Left renal pelvis (tissue), 4 donors: Measurements from ENCODE around the gene INO80D. TPM values are rescaled to one million over a fixed set of nuclear protein-coding genes. Genes with fewer than 3 reads are reported as not detected.
A peak's percentile ranks its signal among the peaks of the same experiment; 100 is the strongest.
"Not testable (repeated sequence)": the region's sequence is repeated elsewhere in the genome, so short reads cannot be mapped to it uniquely, and the experiment has no call there.

ENCODE experiments used
- DNase-seq, 4 donors: peaks; one replicate each; pipeline ENCODE4 v3.0.0-alpha.2; 2013; ENCODE audit warnings: low read depth in 4 of 4, low spot score in 3 of 4
- polyA plus RNA-seq, 4 donors: library from polyadenylated mRNA; unstranded; fragments of 120-200 nt; gene quantifications; one replicate each; pipeline ENCODE4 v1.2.1, GENCODE V29; 2013; ENCODE audit not compliant: insufficient read length in 4 of 4

Gene INO80D
- polyA plus RNA-seq, 4 donors: 7.9 to 11.2 (median 10.7) TPM

DNA sequence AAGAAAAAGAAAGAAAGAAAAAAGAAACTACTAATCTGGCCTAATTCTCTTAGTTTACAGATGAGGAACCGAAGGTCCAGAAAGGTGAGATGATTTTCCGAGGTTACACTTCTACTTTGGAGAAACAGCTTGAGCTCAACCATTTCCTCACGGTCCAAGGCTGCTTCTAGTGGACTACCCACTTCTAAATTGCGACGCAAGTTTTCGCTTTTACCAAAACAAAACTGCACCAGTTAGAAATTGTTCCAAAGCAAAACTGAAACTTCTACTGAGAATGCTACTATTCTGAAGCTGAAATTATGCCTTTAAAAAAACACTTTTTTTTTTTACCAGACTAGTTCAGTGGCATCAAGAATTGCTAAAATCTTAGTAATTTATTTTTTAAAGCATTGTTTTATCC lies 101.6 kb downstream of the INO80D start:
- DNase-seq: no peak

DNA sequence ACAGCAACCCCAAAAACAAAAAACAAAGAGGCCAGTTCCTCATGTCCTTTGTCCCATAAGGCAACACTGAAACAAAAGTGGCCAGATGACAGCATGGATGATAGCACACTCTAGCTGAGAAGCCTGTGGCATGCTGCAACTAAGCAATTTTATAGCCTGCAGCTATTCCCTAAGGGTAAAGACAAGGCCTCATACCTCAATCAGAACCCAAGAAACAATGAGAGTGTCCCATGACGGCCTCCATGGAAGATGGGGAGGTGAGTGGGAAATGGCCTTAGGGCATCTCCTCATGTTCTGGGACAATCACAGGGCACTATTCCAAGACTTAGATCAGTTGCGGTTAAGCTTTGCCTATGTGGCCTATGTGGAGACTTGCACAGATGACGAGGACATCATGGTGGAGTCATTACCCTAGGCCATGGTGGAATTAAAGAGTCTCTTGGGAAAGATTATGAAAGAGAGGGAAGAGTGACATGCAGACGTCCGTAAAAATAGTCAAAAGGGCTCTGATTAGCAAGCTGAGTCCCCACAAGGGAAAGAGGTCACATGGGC lies 103.1 kb downstream of the INO80D start:
- no peak for DNase-seq

DNA sequence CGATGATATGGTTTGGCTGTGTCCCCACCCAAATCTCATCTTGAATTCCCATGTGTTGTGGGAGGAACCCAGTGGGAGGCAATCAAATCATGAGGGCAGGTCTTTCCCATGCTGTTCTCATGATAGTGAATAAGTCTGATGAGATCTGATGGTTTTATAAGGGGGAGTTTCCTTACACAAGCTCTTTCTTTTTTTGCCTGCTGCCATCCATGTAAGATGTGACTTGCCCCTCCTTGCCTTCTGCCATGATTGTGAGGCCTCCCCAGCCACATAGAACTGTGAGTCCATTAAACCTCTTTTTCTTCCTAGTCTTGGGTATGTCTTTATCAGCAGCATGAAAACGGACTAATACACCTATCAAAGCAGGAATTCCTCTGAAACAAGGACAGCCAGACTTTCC lies 107.2 kb downstream of the INO80D start:
- not testable (repeated sequence) for DNase-seq

DNA sequence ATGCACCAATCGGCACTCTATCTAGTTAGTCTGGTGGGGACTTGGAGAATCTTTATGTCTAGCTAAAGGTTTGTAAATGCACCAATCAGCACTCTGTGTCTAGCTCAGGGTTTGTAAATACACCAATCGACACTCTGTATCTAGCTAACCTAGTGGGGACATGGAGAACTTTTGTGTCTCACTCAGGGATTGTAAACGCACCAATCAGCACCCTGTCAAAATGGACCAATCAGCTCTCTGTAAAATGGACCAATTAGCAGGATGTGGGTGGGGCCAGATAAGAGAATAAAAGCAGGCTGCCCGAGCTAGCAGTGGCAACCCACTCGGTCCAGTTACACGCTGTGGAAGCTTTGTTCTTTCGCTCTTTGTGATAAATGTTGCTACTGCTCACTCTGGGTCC lies 108.3 kb downstream of the INO80D start:
- DNase-seq: not testable (repeated sequence)

DNA sequence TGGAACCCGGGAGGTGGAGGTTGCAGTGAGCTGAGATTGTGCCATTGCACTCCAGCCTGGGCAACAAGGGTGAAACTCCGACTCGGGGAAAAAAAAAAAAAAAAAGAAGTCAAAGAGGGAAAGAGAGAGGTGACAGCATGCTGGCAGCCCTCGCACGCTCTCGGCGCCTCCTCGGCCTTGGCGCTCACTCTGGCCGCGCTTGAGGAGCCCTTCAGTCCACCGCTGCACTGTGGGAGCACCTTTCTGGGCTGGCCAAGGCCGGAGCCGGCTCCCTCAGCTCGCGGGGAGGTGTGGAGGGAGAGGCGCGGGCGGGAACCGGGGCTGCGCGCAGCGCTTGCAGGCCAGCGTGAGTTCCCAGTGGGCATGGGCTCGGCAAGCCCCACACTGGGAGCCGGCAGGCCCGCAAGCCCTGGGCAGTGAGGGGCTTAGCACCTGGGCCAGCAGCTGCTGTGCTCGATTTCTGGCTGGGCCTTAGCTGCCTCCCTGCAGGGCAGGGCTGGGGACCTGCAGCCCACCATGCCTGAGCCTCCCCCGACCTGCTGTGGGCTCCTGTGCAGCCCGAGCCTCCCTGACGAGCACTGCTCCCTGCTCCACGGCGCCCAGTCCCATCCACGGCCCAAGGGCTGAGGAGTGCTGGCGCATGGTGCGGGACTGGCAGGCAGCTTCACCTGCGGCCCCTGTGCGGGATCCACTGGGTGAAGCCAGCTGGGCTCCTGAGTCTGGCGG lies 108.9 kb downstream of the INO80D start:
- not testable (repeated sequence) for DNase-seq

DNA sequence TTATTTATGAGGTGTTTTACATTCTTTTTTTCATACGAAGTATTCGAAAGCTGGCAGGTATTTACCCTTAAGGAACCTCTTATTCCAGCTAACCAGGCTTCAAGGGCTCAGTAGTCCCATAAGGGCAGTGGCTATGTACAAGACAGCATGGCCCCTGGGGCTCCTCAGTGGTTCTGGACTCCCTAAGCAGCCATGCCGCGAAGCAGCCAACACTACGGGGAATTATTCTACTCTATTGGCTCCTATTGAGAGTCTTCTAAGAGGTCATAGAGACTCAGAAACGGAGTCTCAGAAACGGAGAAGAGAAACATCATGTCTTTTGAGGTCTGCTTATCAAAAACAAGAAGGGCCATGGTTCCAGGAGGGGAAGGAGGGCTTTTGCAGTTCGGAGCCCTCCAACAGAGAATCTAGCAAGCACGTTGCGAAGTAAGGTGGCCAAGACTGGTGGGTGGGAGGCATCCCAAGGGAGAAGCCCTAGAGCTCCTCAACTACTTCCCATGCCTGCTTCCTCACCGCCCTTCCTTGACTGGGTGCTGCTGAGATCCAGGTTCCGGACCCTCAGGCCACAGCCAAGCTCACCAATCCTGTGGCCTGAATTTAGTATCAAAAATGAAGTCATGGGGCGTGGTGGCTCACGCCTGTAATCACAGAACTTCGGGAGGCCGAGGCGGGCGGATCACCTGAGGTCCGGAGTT lies 109.7 kb downstream of the INO80D start:
- no peak for DNase-seq

DNA sequence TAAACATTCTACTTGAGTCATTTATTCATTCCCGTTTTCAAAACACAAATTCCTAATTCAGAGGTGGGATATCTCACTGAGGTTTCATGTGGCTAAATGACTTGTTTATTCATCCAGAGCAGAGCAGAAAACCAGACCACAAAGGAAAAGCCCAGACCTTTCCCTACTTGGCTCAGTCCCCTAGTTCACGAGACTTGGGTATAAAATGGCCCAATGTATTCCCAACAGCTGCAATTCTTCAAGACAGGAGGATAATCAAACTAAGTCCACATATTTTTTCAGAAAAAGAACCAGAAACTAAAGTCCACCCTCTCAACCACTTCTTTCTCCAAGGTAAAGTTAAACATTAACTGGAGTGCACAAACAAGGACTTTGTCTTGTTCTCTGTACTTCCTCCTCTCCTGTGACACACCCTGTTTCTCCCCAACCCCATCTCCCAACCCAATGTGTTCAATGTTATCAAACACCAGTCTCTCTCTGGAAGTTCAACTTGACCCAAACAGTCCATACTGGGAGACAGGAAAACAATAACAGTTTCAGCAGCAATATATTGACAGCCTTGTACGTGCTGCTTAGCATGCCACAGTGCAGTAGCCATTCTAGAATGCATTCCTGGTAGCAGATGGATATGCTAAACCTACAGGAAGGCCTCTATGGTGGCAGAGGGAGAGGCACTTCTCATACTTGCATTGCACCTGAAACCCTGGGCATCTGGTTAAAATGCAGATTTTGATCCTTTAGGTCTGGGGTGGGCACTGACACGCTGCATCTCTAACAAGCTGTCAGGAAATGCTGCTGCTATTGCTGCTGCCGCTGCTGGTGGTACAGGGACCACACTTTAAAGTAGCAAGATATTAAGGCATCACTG lies 110.7 kb downstream of the INO80D start:
- DNase-seq: peak; percentile 41 to 55 (median 48)

DNA sequence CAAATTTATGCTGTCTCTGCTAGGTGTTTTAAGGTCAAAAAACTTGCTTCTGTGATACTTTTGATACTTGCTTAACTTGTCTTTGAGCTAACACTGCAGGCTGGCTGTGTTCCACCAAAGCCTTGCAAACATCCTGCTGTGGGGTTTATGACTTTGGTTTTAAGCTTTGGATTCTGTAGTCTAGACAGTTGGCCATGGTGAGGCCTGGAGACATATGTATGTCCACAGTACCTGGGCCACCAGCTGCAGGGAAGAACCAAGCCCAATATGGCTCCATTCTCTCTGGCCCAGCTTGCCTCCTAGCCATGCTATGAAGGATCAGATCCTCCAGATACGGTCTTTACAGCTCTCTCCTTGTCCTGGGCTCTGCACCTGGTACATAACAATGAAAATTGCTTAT lies 113.9 kb downstream of the INO80D start:
- no peak for DNase-seq

DNA sequence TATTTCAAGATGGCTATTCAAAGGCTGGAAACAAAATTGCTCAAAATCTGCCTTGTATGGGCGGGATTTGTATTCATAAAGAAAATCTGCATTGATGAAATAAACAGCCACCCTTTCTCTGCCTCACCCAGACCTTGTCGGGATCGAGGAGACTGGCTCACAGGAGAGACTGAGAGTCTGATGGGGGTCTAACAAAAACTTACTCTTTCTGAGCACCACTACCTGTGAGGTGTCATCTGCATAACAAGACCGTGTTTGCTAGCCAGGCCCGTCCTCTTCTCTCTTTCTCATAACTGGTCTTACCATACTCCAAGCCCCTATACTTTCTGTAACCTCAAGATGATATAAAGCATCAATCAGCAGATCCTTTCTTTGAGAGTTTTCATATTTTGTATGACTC lies 115.6 kb downstream of the INO80D start:
- no peak for DNase-seq

DNA sequence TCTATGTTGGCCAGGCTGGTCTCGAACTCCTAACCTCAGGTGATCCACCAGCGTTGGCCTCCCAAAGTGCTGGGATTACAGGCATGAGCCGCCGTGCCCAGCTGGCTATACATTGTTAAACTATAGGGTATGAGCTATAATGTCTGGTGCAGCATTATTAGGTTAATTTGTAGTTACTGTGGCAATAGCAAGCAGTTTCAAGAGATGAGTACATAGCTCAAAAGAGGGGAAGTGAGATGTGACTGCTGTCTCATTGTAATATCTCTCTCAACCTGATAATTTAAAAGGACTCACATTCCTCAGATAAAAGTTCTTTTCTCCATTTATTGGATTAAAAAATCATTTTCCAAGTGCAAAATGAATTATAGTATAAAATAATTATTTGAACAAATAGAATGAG lies 116.4 kb downstream of the INO80D start:
- no peak for DNase-seq

DNA sequence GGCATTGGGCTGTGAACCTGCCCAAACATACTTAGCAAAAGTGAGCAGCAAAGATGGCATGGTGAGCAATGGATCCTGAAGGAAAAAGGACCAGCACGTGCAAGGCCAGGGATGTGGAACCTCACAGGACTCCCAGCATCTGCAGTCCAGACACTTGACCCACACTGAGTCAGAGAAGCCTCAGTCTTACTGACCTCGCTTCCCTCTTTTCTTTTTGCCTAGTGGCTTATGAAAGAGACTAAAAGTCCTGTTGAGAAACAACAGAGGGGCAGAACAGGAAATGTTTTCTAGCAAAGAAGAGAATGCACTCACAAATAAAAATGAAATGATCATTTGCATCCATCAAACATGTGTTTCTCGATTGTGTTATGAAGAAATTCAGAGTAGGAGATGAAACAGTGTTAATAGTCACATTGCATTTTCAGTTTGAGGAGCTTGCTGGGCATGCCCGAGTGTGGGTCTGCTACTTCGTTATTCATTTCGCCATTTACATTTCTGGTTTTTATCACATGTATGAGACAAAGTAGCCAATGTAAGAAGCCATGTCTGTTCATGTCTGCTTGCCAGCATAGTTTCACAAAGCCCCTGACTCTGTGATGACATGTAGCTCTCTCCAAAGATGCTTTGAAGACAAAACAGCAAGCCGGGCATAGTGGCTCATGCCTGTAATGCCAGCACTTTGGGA lies 118.4 kb downstream of the INO80D start:
- DNase-seq: no peak

DNA sequence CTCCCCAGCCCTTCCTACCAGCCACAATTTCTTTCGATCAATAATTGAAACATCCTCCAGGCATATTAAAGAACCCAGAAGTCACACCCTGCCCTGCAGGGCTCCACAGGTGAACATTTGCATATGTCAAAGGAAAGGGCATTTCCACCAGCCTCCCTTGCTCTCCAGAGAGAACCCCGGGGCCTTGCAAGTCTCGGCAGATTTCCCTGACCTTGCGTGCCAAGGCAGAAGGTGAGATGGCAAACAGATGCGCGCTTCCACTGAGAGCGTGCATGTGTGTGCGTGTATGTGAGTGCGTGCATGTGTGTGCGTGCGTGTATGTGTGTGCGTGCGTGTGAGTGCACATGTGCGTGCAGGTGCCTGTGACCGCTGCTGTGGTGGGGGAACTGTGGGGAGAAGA lies 120.3 kb downstream of the INO80D start:
- DNase-seq: no peak

DNA sequence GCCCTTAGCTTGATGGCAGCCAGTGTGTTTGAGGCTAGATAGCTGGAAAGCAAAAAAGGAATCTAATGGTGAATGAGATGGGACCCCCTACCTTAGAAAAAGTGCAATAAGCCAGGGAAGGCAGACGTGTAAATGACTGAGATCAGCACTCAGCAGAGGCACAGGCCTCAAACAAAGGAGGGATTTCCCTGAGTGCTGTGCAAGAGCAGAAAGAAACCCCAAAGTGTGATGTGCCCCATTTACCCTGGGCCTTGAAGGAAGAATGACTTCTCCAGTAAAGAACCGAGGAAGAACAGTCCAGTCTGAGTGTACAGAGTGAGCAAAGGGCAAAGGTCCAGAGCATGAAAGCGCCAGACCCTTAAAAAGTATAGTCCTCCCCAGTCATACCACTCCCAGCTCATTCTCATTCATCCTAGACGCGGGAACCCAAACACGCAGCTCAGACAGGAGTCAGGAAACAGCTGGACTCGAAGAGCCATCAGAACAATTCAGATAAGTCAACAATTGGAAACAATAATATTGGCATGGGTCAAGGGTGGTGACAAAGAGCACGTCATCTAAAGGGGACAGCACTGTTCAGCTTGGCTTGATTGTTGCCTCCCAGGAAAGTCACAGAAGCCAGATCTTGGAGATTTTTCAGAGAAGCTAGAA lies 121.7 kb downstream of the INO80D start:
- no peak for DNase-seq

DNA sequence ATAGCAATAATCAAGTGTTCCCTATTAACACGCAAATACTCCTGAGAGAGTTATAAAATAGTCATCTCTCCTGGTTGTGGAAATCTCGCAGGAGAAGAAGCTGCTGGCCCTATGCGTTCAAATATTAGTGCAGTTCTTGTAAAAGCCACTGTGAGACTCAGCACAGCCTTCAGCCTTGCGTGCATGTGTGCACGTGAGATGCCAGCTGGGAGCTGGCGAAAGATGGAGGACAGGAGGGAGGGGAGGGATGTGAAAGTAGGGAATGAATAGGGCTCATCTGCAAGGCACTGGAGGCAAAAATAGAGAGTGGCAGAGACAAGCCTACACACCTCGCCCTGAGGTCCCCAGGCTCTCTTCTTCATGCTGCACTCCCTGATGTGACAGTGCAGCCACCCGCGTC lies 126.5 kb downstream of the INO80D start:
- DNase-seq: no peak

DNA sequence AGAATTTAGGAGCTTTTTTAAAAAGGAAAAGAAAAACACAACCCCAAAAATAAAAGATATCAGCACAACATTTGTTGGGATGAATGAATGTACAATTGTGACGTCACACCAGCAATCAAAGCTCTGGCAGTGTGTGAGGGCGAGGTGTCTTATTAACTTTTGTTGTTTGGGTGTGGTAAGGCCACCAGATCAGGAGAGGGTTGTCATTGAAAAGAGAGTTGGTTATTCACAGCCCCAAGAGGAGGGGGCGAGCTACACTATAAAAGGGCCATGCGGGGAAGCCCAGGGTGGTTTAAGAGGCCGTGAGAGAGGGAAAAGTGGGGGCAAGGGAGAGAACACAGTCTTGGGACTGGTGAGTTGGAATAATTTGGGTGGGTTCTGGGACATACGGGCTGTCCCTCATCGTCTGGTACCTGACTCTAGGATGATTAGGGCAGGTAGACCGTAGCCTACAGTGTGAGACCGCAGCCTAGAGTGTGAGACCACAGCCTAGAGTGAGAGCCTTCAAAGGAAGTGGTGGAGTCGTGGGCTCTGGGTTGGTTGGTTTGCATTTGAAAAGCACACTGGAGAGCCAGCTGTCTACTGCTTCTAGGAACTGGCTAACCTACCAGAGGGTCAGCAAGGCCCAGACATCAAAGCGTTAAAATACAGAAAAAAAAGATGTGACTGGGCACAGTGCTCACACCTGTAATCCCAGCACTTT lies 128.4 kb downstream of the INO80D start:
- DNase-seq: no peak

DNA sequence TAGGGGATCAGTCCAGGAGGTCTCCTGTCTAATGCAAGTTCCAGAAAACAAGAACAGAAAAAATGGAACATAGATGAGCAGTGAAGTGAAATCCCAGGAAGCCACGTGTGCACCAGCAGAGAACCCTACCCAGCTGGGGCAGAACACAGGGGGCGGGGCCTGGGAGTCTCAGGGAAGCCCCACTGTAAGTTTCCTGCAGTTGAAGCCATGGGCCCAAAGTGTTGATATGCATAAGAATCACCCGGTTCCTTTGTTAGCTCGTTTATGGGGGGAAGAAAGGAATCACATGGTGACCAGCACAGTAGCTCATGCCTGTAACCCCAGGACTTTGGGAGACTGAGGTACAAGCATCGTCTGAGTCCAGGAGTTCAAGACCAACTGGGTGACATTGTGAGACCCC lies 131.3 kb downstream of the INO80D start:
- no peak for DNase-seq

DNA sequence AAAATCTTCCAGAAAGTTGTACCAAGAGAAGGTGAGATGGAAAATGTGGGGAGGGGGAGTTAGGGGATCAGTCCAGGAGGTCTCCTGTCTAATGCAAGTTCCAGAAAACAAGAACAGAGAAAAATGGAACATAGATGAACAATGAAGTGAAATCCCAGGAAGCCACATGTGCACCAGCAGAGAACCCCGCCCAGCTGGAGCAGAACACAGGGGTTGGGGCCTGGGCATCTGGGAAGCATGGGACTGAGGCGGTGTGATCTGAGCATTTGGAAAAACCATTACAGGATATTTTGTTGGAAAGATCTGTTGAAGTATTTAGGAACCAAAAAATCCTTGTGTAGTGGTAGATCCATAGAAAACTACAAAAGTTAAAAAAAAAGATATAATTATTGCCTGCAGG lies 133.7 kb downstream of the INO80D start:
- no peak for DNase-seq

DNA sequence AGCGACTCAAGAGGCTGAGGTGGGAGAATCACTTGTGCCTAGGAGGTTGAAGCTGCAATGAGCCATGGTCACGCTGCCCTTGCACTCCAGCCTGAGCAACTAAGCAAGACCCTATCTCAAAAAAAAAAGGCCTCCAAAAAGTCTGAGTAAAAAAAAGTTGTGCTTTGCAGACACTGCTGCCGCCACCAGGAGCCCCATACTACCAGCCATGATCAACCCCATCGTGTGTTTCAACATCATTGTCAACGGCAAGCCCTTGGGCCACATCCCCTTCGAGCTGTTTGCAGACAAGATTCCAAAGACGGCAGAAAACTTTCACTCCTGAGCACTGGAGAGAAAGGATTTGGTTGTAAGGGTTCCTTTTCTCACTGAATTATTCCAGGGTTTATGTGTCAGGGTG lies 137.1 kb downstream of the INO80D start:
- DNase-seq: no peak

DNA sequence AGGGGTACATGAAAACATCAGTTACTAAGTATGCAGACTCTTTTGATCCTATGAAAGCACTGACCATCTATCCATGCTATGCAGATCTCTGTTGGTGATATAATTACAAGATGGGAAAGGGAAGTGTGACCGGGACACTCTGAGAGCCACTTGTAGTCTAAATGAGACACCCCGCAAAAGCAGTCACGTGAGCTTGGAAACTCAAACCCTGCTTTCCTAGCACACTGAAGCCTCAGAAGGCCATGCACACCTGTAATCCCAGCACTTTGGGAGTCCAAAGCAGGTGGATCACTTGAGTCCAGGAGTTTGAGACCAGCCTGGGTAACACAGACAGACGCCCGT lies 137.5 kb downstream of the INO80D start:
- DNase-seq: no peak
